Measurements from ENCODE around the gene ZBTB20. TPM values are rescaled to one million over a fixed set of nuclear protein-coding genes. Genes with fewer than 3 reads are reported as not detected.

ZBTB20 gene
- polyA plus RNA-seq, 1 of the 3 experiments (the other 2 are of a cell fraction): 0.43 TPM

GRCh38 chr3:114379266-114379665 is 767.8 kb downstream of the ZBTB20 start:
- CTCF ChIA-PET: interaction anchor here (1.4 to 8.1 kb wide), 3 partner anchors 16 to 713 kb away, joined by 3 to 248 read pairs (median 8); no protein-coding TSS in a partner anchor
- no peak overlapping the region for H3K9ac ChIP-seq

More at GRCh38 chr3:114379266-114379665, 767.8 kb downstream of the ZBTB20 start:
- WGBS (ENCODE audit: low lambda C conversion rate): 74% methylated on average over 4 of the region's 4 CpGs
- H3K4me2 ChIP-seq: no peak overlapping the region
- no peak overlapping the region for H3K4me3 ChIP-seq (ENCODE audit: low read depth in 2 of 2, low read length in 1 of 2)
- peaks cover 8 to 13% of the 10 kb centered on the region in 2 experiments for H3K36me3 ChIP-seq (replicated peaks in 1 of 2; ENCODE audit: control insufficient read depth in 1 of 2, insufficient read depth in 2 of 2, low read length in 1 of 2)
- H4K20me1 ChIP-seq (ENCODE audit: insufficient read depth): no peaks in the 10 kb centered on the region
- DNase-seq: no peak
- POLR2A ChIA-PET: no interaction called here
- no peaks in the 10 kb centered on the region for H3F3A ChIP-seq (replicated peaks; ENCODE audit: insufficient read depth)
- no peaks in the 10 kb centered on the region for H3K9me3 ChIP-seq
- H2AFZ ChIP-seq (ENCODE audit: low read depth): no peak overlapping the region
- no peaks in the 10 kb centered on the region for H3K9me2 ChIP-seq
- H3K79me2 ChIP-seq (ENCODE audit: insufficient read depth): no peaks in the 10 kb centered on the region
- H3K27ac ChIP-seq (ENCODE audit: low read depth in 2 of 2, low read length in 1 of 2): no peak overlapping the region; a peak in 1 of 4 replicates
- TF ChIP-seq ZBTB33 (IDR thresholded peaks at IDR 0.05; ENCODE audit: borderline replicate concordance, low read depth) (no peak), USF2 (IDR thresholded peaks at IDR 0.05; ENCODE audit: borderline replicate concordance, low read depth, low read length) (no peak), MEF2A (IDR thresholded peaks at IDR 0.05; ENCODE audit: borderline replicate concordance, low read depth) (no peak), RXRA (IDR thresholded peaks at IDR 0.05; ENCODE audit: borderline replicate concordance, low read depth) (no peak), SIN3A (IDR thresholded peaks at IDR 0.05; ENCODE audit: borderline replicate concordance, low read depth, low read length) (no peak), EZH2phosphoT487 (IDR thresholded peaks at IDR 0.05; ENCODE audit: borderline replicate concordance, low read depth) (no peak), NFIC (IDR thresholded peaks at IDR 0.05; ENCODE audit: borderline replicate concordance) (no peak), PBX3 (IDR thresholded peaks at IDR 0.05) (no peak), TEAD4 (IDR thresholded peaks at IDR 0.05; ENCODE audit: borderline replicate concordance, insufficient read depth) (no peak), CTCF (IDR thresholded peaks at IDR 0.05) (no peak), YY1 (IDR thresholded peaks at IDR 0.05; ENCODE audit: low read depth) (no peak), RFX5 (IDR thresholded peaks at IDR 0.05; ENCODE audit: low read length) (no peak), FOSL2 (IDR thresholded peaks at IDR 0.05; ENCODE audit: borderline replicate concordance, low read depth) (no peak), FOXJ3 (CRISPR knock-in tag; IDR thresholded peaks at IDR 0.05) (no peak), GABPA (IDR thresholded peaks at IDR 0.05; ENCODE audit: low read depth) (no peak)
- peaks cover 4 to 17% of the 10 kb centered on the region in 2 experiments; a peak in 2 of 4 replicates for H3K4me1 ChIP-seq (ENCODE audit: control insufficient read depth in 1 of 2, insufficient read depth in 2 of 2, low read depth in 1 of 2, low read length in 1 of 2)
- H3K27me3 ChIP-seq (ENCODE audit: insufficient read depth): no peaks in the 10 kb centered on the region

Data from SK-N-SH (cell line).